Endothelial cell of umbilical vein (primary cell): Measurements from ENCODE around the gene SLC44A4. TPM values are rescaled to one million over a fixed set of nuclear protein-coding genes. Genes with fewer than 3 reads are reported as not detected.

Experiments used
- BruUV-seq: library from RNA; stranded (reverse); fragments of 400-500 nt; replicated peaks from 2 replicates; lab custom pipeline; 2021; lab: Mats Ljungman, UMichigan
- CTCF ChIA-PET: fragments of 300-600, 350-600 bp; sonication (Branson Sonifier 250); formaldehyde crosslinking; loops from one replicate; lab custom pipeline; 2021; ENCODE audit warnings: antibody characterized with exemption, inconsistent platforms; lab: Charles Lee
- POLR2A ChIA-PET: fragments of 300-600, 350-600 bp; sonication (Branson Sonifier 250); formaldehyde crosslinking; loops from one replicate; lab custom pipeline; 2021; ENCODE audit warnings: antibody characterized with exemption, inconsistent platforms; lab: Charles Lee
- DNase-seq: peaks from one replicate; pipeline ENCODE4 v3.0.0-alpha.2; 2011; ENCODE audit warnings: low read depth, low spot score
- FAIRE-seq: peaks from 2 replicates; lab custom pipeline; 2011; peaks lifted over from hg19 to GRCh38; lab: Jason Lieb, UNC
- H2AFZ ChIP-seq: 2 replicates; pipeline ENCODE4 v1.6.0; 2012; ENCODE audit warnings: low read depth, low read length, control low read depth, inconsistent platforms
- H3K27ac ChIP-seq: 2 replicates; pipeline ENCODE4 v1.5.1; 2011; ENCODE audit warnings: low read depth, mild to moderate bottlenecking, control low read depth, low read length, moderate library complexity; ENCODE audit not compliant: insufficient read depth
- H3K27me3 ChIP-seq, 2 experiments: 2 replicates each; pipeline versions ENCODE4 v1.6.0 to v1.6.1; 2011; ENCODE audit warnings: low read length in 2 of 2, mixed read lengths in 1 of 2; ENCODE audit not compliant: control insufficient read depth in 2 of 2, insufficient read depth in 2 of 2
- H3K36me3 ChIP-seq, 2 experiments: 2 replicates in 1 of 2; 3 replicates in 1 of 2; pipeline ENCODE4 v1.5.1; 2011; ENCODE audit warnings: low read length in 2 of 2, mild to moderate bottlenecking in 1 of 2, moderate library complexity in 1 of 2; ENCODE audit not compliant: control insufficient read depth in 2 of 2, insufficient read depth in 2 of 2; ENCODE audit errors: extremely low read depth in 1 of 2
- H3K4me1 ChIP-seq: 3 replicates; pipeline ENCODE4 v1.5.1; 2011; ENCODE audit warnings: mild to moderate bottlenecking, low read length; ENCODE audit not compliant: control insufficient read depth, insufficient read depth; ENCODE audit errors: extremely low read depth
- H3K4me2 ChIP-seq: 2 replicates; pipeline ENCODE4 v1.6.1; 2011; ENCODE audit warnings: low read length, control low read depth, mixed read lengths; ENCODE audit not compliant: insufficient read depth
- H3K4me3 ChIP-seq, 3 experiments: fragments of 200-600 bp in 1 of 3; sonication (generic), shearing (Covaris generic) in 1 of 3; replicated peaks in 1 of 3; 2 replicates each; pipeline ENCODE4 v1.5.1; 2011 to 2016; ENCODE audit warnings: control low read depth in 3 of 3, low read length in 3 of 3, mild to moderate bottlenecking in 2 of 3, inconsistent platforms in 1 of 3, low read depth in 1 of 3, moderate library complexity in 1 of 3; ENCODE audit not compliant: insufficient read depth in 1 of 3
- H3K79me2 ChIP-seq: 2 replicates; pipeline ENCODE4 v1.6.0; 2012; ENCODE audit warnings: low read length, inconsistent platforms; ENCODE audit not compliant: control insufficient read depth, insufficient read depth
- H3K9ac ChIP-seq: replicated peaks from 2 replicates; pipeline ENCODE3; 2011; ENCODE audit warnings: low read length, control low read depth; ENCODE audit not compliant: insufficient read depth; ENCODE audit errors: extremely low read depth
- H3K9me1 ChIP-seq: replicated peaks from 3 replicates; pipeline ENCODE4 v1.6.0; 2011; ENCODE audit warnings: mild to moderate bottlenecking, low read length; ENCODE audit not compliant: control insufficient read depth, insufficient read depth; ENCODE audit errors: extremely low read depth
- H3K9me3 ChIP-seq: replicated peaks from 2 replicates; pipeline ENCODE4 v1.5.1; 2012; ENCODE audit warnings: low read length, inconsistent platforms; ENCODE audit not compliant: control insufficient read depth, insufficient read depth
- H4K20me1 ChIP-seq: replicated peaks from 2 replicates; pipeline ENCODE3; 2011; ENCODE audit warnings: mild to moderate bottlenecking, low read length; ENCODE audit not compliant: control insufficient read depth, insufficient read depth; ENCODE audit errors: extremely low read depth
- JUN ChIP-seq: IDR thresholded peaks from 2 replicates; pipeline ENCODE4 v1.6.1; 2011; ENCODE audit warnings: borderline replicate concordance, low read depth; ENCODE audit not compliant: insufficient read length, insufficient read depth
- MAX ChIP-seq: IDR thresholded peaks from 2 replicates; pipeline ENCODE4 v1.6.1; 2011; ENCODE audit not compliant: insufficient read depth, insufficient read length
- MYC ChIP-seq: IDR thresholded peaks from one replicate; pipeline ENCODE4 v1.6.1; 2011; ENCODE audit warnings: mild to moderate bottlenecking, low read depth, low read length
- POLR2A ChIP-seq: IDR thresholded peaks from 2 replicates; pipeline ENCODE4 v1.6.1; 2012; ENCODE audit warnings: low read depth, mild to moderate bottlenecking, control low read depth, low read length
- POLR2AphosphoS5 ChIP-seq: IDR thresholded peaks from 2 replicates; pipeline ENCODE4 v1.6.1; 2012; ENCODE audit warnings: low read depth, mild to moderate bottlenecking, control low read depth, low read length, moderate library complexity; ENCODE audit not compliant: insufficient read depth
- dilution Hi-C: fragments of 300-500 bp; cut with MboI; formaldehyde crosslinking; loops from one replicate; pipeline ENCODE4 v1.15.0; 2019; ENCODE audit warnings: low sequenced_read_pairs; ENCODE audit not compliant: extremely low pct_ligation_motif_present
- intact Hi-C: fragments of 100-400 bp; cut with micrococcal nuclease; formaldehyde crosslinking; loops from one replicate; pipeline ENCODE4 v1.10.0; 2022
- polyA plus RNA-seq, 4 experiments: library from polyadenylated mRNA; depleted of rRNA in 3 of 4; stranded (reverse) in 3 of 4; unstranded in 1 of 4; fragments of >200 nt; gene quantifications; 2 replicates each; pipeline versions ENCODE4 v1.2.1 to v1.2.3, GENCODE V29; 2011 to 2012; ENCODE audit warnings: missing spikeins in 1 of 4
- total RNA-seq: library from RNA; stranded (reverse); gene quantifications from 2 replicates; pipeline ENCODE4 v1.2.3, GENCODE V29; 2021

The SLC44A4 gene
- total and polyA plus RNA-seq, 2 donors (not counting 3 experiments of a cell fraction or from before 2014, with no cell fraction given): 0.84 to 1.1 TPM

- dilution Hi-C loops (no loop called here), intact Hi-C loops (loop anchor here (1.0 to 2.0 kb wide), 2 partner anchors 39 to 51 kb away; no protein-coding TSS in a partner anchor)
- POLR2A ChIA-PET: interaction anchor here (0.6 kb wide), 2 partner anchors 14 to 968 kb away, joined by 3 to 6 read pairs; no protein-coding TSS in a partner anchor
- DNase-seq (peak; percentile 95), FAIRE-seq (peak; percentile 83)
- peak within 1 kb of the TSS; percentile 58 for H3K9ac ChIP-seq
- TF ChIP-seq MYC (no peak), POLR2A (peak; percentile 56), POLR2AphosphoS5 (peak; percentile 75)
- H3K9me3 ChIP-seq: no peaks in the 10 kb centered on the region
- H3K27ac ChIP-seq: no peak within 1 kb of the TSS
- peak within 1 kb of the TSS; percentile 38 for H3K4me2 ChIP-seq
- no peaks in the 10 kb centered on the region for H4K20me1 ChIP-seq
- H3K4me1 ChIP-seq: peaks cover 9% of the 10 kb centered on the region
- peak within 1 kb of the TSS; percentile 18 to 77 (median 45) for H3K4me3 ChIP-seq
- CTCF ChIA-PET: interaction anchor here (1.0 to 2.8 kb wide), 2 partner anchors 43 to 50 kb away, joined by 3 to 27 read pairs; partner anchors contain the start of gene CFB
- H3K36me3 ChIP-seq: no peaks in the 10 kb centered on the region
- peaks cover 5 to 12% of the 10 kb centered on the region in 2 experiments for H3K27me3 ChIP-seq
- BruUV-seq: no TSS peak
- no peaks in the 10 kb centered on the region for H3K9me1 ChIP-seq
- peak within 1 kb of the TSS; percentile 65 for H2AFZ ChIP-seq
- no peaks in the 10 kb centered on the region for H3K79me2 ChIP-seq
These were observed 23.3 kb upstream of the SLC44A4 start, which contains the start of gene ZBTB12 for GRCh38 chr6:31901953-31902643. ZBTB12 (minus strand) TSS chr6:31902086; CDS start chr6:31901305, 781 bp downstream.

GRCh38 chr6:31901415-31901952 lies 22.7 kb upstream of the SLC44A4 start:
- POLR2A ChIA-PET: interaction anchor here (0.6 kb wide), 1 partner anchor 968 kb away, joined by 6 read pairs; no protein-coding TSS in a partner anchor
- BruUV-seq: no TSS peak
- no peak overlapping the region for H3K27ac ChIP-seq
- peaks cover 5 to 12% of the 10 kb centered on the region in 2 experiments for H3K27me3 ChIP-seq
- H3K4me3 ChIP-seq: peak overlapping the region; percentile 18 to 77 (median 45)
- TF ChIP-seq POLR2AphosphoS5: peak; percentile 12
- no peak for TF ChIP-seq JUN
- no peak for TF ChIP-seq MAX
- H3K4me2 ChIP-seq: peak overlapping the region; percentile 13
- peak overlapping the region; percentile 22 for H2AFZ ChIP-seq
- H3K9ac ChIP-seq: peak overlapping the region; percentile 58
- no peaks in the 10 kb centered on the region for H3K9me3 ChIP-seq
- H3K4me1 ChIP-seq: peaks cover 12% of the 10 kb centered on the region
- CTCF ChIA-PET: interaction anchor here (1.0 to 2.8 kb wide), 2 partner anchors 44 to 51 kb away, joined by 3 to 27 read pairs; partner anchors contain the start of gene CFB
- DNase-seq: peak; percentile 43
- FAIRE-seq: no peak
- H3K36me3 ChIP-seq: no peaks in the 10 kb centered on the region
- dilution Hi-C loops (no loop called here), intact Hi-C loops (no loop called here)
- H3K79me2 ChIP-seq: no peaks in the 10 kb centered on the region
- H4K20me1 ChIP-seq: no peaks in the 10 kb centered on the region
- H3K9me1 ChIP-seq: no peaks in the 10 kb centered on the region
